ENCODE results near the gene UNC5CL.
A peak's percentile ranks its signal among the peaks of the same experiment; 100 is the strongest.
"Not testable (repeated sequence)": the region's sequence is repeated elsewhere in the genome, so short reads cannot be mapped to it uniquely, and the experiment has no call there.

Gene UNC5CL

GRCh38 chr6:41006217-41006616, 32.8 kb downstream of the UNC5CL start:
- DNase-seq (ENCODE audit: low spot score); in situ Hi-C loops (cut with MboI; ENCODE audit: low sequenced_read_pairs, unreplicated experiment): not testable (repeated sequence)

GRCh38 chr6:41002168-41002567, 36.9 kb downstream of the UNC5CL start:
- no peak for TF ChIP-seq CTCF (IDR thresholded peaks at IDR 0.05; ENCODE audit: borderline replicate concordance, control extremely low read depth, extremely low read depth, insufficient read depth, missing control alignments)
- in situ Hi-C loops (cut with MboI; ENCODE audit: low sequenced_read_pairs, unreplicated experiment): no loop called here
- no peak for DNase-seq (ENCODE audit: low spot score)

More at GRCh38 chr6:41006217-41006616, 32.8 kb downstream of the UNC5CL start:
- TF ChIP-seq CTCF (IDR thresholded peaks at IDR 0.05; ENCODE audit: borderline replicate concordance, control extremely low read depth, extremely low read depth, insufficient read depth, missing control alignments): peak; percentile 72

GRCh38 chr6:41000248-41000647, 38.8 kb downstream of the UNC5CL start:
- DNase-seq (ENCODE audit: low spot score): no peak
- no peak for TF ChIP-seq CTCF (IDR thresholded peaks at IDR 0.05; ENCODE audit: borderline replicate concordance, control extremely low read depth, extremely low read depth, insufficient read depth, missing control alignments)
- in situ Hi-C loops (cut with MboI; ENCODE audit: low sequenced_read_pairs, unreplicated experiment): no loop called here

- DNase-seq (ENCODE audit: low spot score): peak; percentile 49
- in situ Hi-C loops (cut with MboI; ENCODE audit: low sequenced_read_pairs, unreplicated experiment): no loop called here
- peak; percentile 44 for TF ChIP-seq CTCF (IDR thresholded peaks at IDR 0.05; ENCODE audit: borderline replicate concordance, control extremely low read depth, extremely low read depth, insufficient read depth, missing control alignments)
Measured at GRCh38 chr6:40999569-40999968, 39.5 kb downstream of the UNC5CL start.

GRCh38 chr6:40998661-40999060, 40.4 kb downstream of the UNC5CL start:
- in situ Hi-C loops (cut with MboI; ENCODE audit: low sequenced_read_pairs, unreplicated experiment): no loop called here
- TF ChIP-seq CTCF (IDR thresholded peaks at IDR 0.05; ENCODE audit: borderline replicate concordance, control extremely low read depth, extremely low read depth, insufficient read depth, missing control alignments): no peak
- no peak for DNase-seq (ENCODE audit: low spot score)

- no peak for TF ChIP-seq CTCF (IDR thresholded peaks at IDR 0.05; ENCODE audit: borderline replicate concordance, control extremely low read depth, extremely low read depth, insufficient read depth, missing control alignments)
- in situ Hi-C loops (cut with MboI; ENCODE audit: low sequenced_read_pairs, unreplicated experiment): no loop called here
- DNase-seq (ENCODE audit: low spot score): no peak
Measured at GRCh38 chr6:40997234-40997957, 41.6 kb downstream of the UNC5CL start.
